ENCODE results near the gene DOCK1. TPM values are rescaled to one million over a fixed set of nuclear protein-coding genes. Genes with fewer than 3 reads are reported as not detected.

Gene DOCK1
- polyA plus RNA-seq, 1 of the 3 experiments (the other 2 are of a cell fraction): 15.5 TPM

- CTCF ChIA-PET: no interaction called here
- Histone ChIP-seq H3K4me1 (ENCODE audit: control insufficient read depth in 1 of 2, insufficient read depth in 2 of 2, low read depth in 1 of 2, low read length in 1 of 2) (no peaks in the 10 kb centered on the region), H3K9me3 (no peaks in the 10 kb centered on the region), H3K27me3 (ENCODE audit: insufficient read depth) (no peaks in the 10 kb centered on the region), H3F3A (replicated peaks; ENCODE audit: insufficient read depth) (no peaks in the 10 kb centered on the region), H2AFZ (ENCODE audit: low read depth) (no peak overlapping the region), H3K9ac (no peak overlapping the region), H3K79me2 (ENCODE audit: insufficient read depth) (peaks cover 86% of the 10 kb centered on the region), H3K4me2 (no peak overlapping the region), H3K4me3 (ENCODE audit: low read depth in 2 of 2, low read length in 1 of 2) (no peak overlapping the region), H3K36me3 (replicated peaks in 1 of 2; ENCODE audit: control insufficient read depth in 1 of 2, insufficient read depth in 2 of 2, low read length in 1 of 2) (no peaks in the 10 kb centered on the region), H3K27ac (ENCODE audit: low read depth in 2 of 2, low read length in 1 of 2) (no peak overlapping the region), H4K20me1 (ENCODE audit: insufficient read depth) (peaks cover 33% of the 10 kb centered on the region), H3K9me2 (no peaks in the 10 kb centered on the region)
- WGBS (ENCODE audit: low lambda C conversion rate): 94% methylated on average over 15 of the region's 15 CpGs
- POLR2A ChIA-PET: no interaction called here
- DNase-seq: no peak
- TF ChIP-seq FOXJ3 (CRISPR knock-in tag; IDR thresholded peaks at IDR 0.05): no peak
- TF ChIP-seq YY1 (IDR thresholded peaks at IDR 0.05; ENCODE audit: low read depth): no peak
- TF ChIP-seq MXI1 (IDR thresholded peaks at IDR 0.05; ENCODE audit: low read depth, low read length): no peak
- no peak for TF ChIP-seq FOXM1 (IDR thresholded peaks at IDR 0.05; ENCODE audit: low read depth)
- TF ChIP-seq JUND (IDR thresholded peaks at IDR 0.05): no peak
- TF ChIP-seq NFIC (IDR thresholded peaks at IDR 0.05; ENCODE audit: borderline replicate concordance): no peak
- TF ChIP-seq GATA2 (CRISPR knock-in tag; IDR thresholded peaks at IDR 0.05): no peak
- TF ChIP-seq CTCF (IDR thresholded peaks at IDR 0.05): no peak
- no peak for TF ChIP-seq REST (IDR thresholded peaks at IDR 0.05; ENCODE audit: low read depth, low read length)
- TF ChIP-seq CHD2 (IDR thresholded peaks at IDR 0.05; ENCODE audit: low read length, partially characterized antibody): no peak
- TF ChIP-seq EP300 (IDR thresholded peaks at IDR 0.05; ENCODE audit: borderline replicate concordance in 1 of 2, low read depth in 1 of 2, low read length in 1 of 2): no peak
- TF ChIP-seq USF2 (IDR thresholded peaks at IDR 0.05; ENCODE audit: borderline replicate concordance, low read depth, low read length): no peak
- TF ChIP-seq ZBTB33 (IDR thresholded peaks at IDR 0.05; ENCODE audit: borderline replicate concordance, low read depth): no peak
- TF ChIP-seq MEF2A (IDR thresholded peaks at IDR 0.05; ENCODE audit: borderline replicate concordance, low read depth): no peak
- no peak for TF ChIP-seq FOSL2 (IDR thresholded peaks at IDR 0.05; ENCODE audit: borderline replicate concordance, low read depth)
- no peak for TF ChIP-seq NRF1 (IDR thresholded peaks at IDR 0.05; ENCODE audit: low read depth, low read length)
- no peak for TF ChIP-seq EZH2phosphoT487 (IDR thresholded peaks at IDR 0.05; ENCODE audit: borderline replicate concordance, low read depth)
- no peak for TF ChIP-seq RXRA (IDR thresholded peaks at IDR 0.05; ENCODE audit: borderline replicate concordance, low read depth)
- no peak for TF ChIP-seq ELF1 (IDR thresholded peaks at IDR 0.05)
- TF ChIP-seq GABPA (IDR thresholded peaks at IDR 0.05; ENCODE audit: low read depth): no peak
Measured at GRCh38 chr10:126945351-126946030, 40.3 kb downstream of the DOCK1 start.

Data from SK-N-SH (cell line).